Measurements from ENCODE around the gene SLC31A1. TPM values are rescaled to one million over a fixed set of nuclear protein-coding genes. Genes with fewer than 3 reads are reported as not detected.

SLC31A1 gene
- polyA plus RNA-seq, 1 experiment, result 38.4 TPM

GRCh38 chr9:113205861-113206260 is 15.5 kb upstream of the SLC31A1 start:
- ChIA-PET POLR2A (interaction anchor here (1.2 kb wide), 1 partner anchor 15 kb away, joined by 3 read pairs; the partner anchor contains the start of genes FKBP15 and SLC31A1), CTCF (interaction anchor here (0.7 kb wide), 1 partner anchor 18 kb away, joined by 3 read pairs; no protein-coding TSS in a partner anchor)
- DNase-seq (ENCODE audit: low read depth, low spot score), result no peak

GRCh38 chr9:113210815-113211214 is 10.5 kb upstream of the SLC31A1 start:
- no peak for TF ChIP-seq CTCF (IDR thresholded peaks at IDR 0.05; ENCODE audit: low read depth, low read length)
- ChIA-PET CTCF (no interaction called here), POLR2A (no interaction called here)
- Histone ChIP-seq H3K4me3 (ENCODE audit: low read depth, low read length) (no peak overlapping the region), H3K27me3 (ENCODE audit: control insufficient read depth, insufficient read depth, low read length) (no peaks in the 10 kb centered on the region), H3K27ac (ENCODE audit: low read depth, low read length) (no peak overlapping the region), H3K9me3 (ENCODE audit: control insufficient read depth, insufficient read depth, low read length) (no peaks in the 10 kb centered on the region)
- no peak for DNase-seq (ENCODE audit: low read depth, low spot score)

More at GRCh38 chr9:113205861-113206260, 15.5 kb upstream of the SLC31A1 start:
- no peak overlapping the region for H3K27ac ChIP-seq (ENCODE audit: low read depth, low read length)
- H3K9me3 ChIP-seq (ENCODE audit: control insufficient read depth, insufficient read depth, low read length), result no peaks in the 10 kb centered on the region
- H3K27me3 ChIP-seq (ENCODE audit: control insufficient read depth, insufficient read depth, low read length), result no peaks in the 10 kb centered on the region
- no peak for TF ChIP-seq CTCF (IDR thresholded peaks at IDR 0.05; ENCODE audit: low read depth, low read length)
- H3K4me3 ChIP-seq (ENCODE audit: low read depth, low read length), result no peak overlapping the region

GRCh38 chr9:113215132-113215531 is 6.2 kb upstream of the SLC31A1 start:
- DNase-seq (ENCODE audit: low read depth, low spot score), result no peak
- H3K9me3 ChIP-seq (ENCODE audit: control insufficient read depth, insufficient read depth, low read length), result no peaks in the 10 kb centered on the region
- CTCF ChIA-PET, result no interaction called here
- no peaks in the 10 kb centered on the region for H3K27me3 ChIP-seq (ENCODE audit: control insufficient read depth, insufficient read depth, low read length)
- H3K27ac ChIP-seq (ENCODE audit: low read depth, low read length), result no peak overlapping the region
- H3K4me3 ChIP-seq (ENCODE audit: low read depth, low read length), result no peak overlapping the region
- no peak for TF ChIP-seq CTCF (IDR thresholded peaks at IDR 0.05; ENCODE audit: low read depth, low read length)
- POLR2A ChIA-PET, result no interaction called here

- Histone ChIP-seq H3K27ac (ENCODE audit: low read depth, low read length) (no peak overlapping the region), H3K4me3 (ENCODE audit: low read depth, low read length) (no peak overlapping the region), H3K27me3 (ENCODE audit: control insufficient read depth, insufficient read depth, low read length) (no peaks in the 10 kb centered on the region), H3K9me3 (ENCODE audit: control insufficient read depth, insufficient read depth, low read length) (no peaks in the 10 kb centered on the region)
- POLR2A ChIA-PET, result no interaction called here
- no peak for DNase-seq (ENCODE audit: low read depth, low spot score)
- TF ChIP-seq CTCF (IDR thresholded peaks at IDR 0.05; ENCODE audit: low read depth, low read length), result no peak
- CTCF ChIA-PET, result no interaction called here
Observed at GRCh38 chr9:113216406-113216805, 4.9 kb upstream of the SLC31A1 start.

- CTCF ChIA-PET, result interaction anchor here (0.6 to 0.9 kb wide), 2 partner anchors 55 to 410 kb away, joined by 3 read pairs; no protein-coding TSS in a partner anchor
- no peaks in the 10 kb centered on the region for H3K9me3 ChIP-seq (ENCODE audit: control insufficient read depth, insufficient read depth, low read length)
- TF ChIP-seq CTCF (IDR thresholded peaks at IDR 0.05; ENCODE audit: low read depth, low read length), result no peak
- no peaks in the 10 kb centered on the region for H3K27me3 ChIP-seq (ENCODE audit: control insufficient read depth, insufficient read depth, low read length)
- POLR2A ChIA-PET, result no interaction called here
- peak overlapping the region; percentile 91 for H3K4me3 ChIP-seq (ENCODE audit: low read depth, low read length)
- no peak for DNase-seq (ENCODE audit: low read depth, low spot score)
- no peak overlapping the region for H3K27ac ChIP-seq (ENCODE audit: low read depth, low read length)
Observed at GRCh38 chr9:113219186-113219936, 2.0 kb upstream of the SLC31A1 start.
